Measurements from ENCODE around the gene FAM199X.

DNA sequence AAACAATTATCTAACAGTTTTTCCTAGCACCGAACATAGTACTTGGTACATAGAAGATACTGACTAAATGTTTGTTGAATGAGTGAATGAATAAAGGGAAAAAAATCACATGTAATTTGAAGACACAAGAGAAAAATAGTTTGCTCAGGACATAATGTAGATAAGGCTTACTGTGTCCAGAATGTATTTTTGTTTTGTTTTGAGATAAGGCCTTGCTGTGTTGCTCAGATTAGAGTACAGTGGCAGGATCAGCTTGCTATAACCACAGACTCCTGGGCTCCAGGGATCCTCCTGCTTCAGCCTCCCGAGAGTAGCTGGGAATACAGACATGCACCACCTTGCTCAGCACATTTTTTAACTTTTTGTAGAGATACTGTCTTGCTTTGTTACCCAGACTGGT, 6.5 kb downstream of the FAM199X start:
- TF ChIP-seq, protein P1, sequence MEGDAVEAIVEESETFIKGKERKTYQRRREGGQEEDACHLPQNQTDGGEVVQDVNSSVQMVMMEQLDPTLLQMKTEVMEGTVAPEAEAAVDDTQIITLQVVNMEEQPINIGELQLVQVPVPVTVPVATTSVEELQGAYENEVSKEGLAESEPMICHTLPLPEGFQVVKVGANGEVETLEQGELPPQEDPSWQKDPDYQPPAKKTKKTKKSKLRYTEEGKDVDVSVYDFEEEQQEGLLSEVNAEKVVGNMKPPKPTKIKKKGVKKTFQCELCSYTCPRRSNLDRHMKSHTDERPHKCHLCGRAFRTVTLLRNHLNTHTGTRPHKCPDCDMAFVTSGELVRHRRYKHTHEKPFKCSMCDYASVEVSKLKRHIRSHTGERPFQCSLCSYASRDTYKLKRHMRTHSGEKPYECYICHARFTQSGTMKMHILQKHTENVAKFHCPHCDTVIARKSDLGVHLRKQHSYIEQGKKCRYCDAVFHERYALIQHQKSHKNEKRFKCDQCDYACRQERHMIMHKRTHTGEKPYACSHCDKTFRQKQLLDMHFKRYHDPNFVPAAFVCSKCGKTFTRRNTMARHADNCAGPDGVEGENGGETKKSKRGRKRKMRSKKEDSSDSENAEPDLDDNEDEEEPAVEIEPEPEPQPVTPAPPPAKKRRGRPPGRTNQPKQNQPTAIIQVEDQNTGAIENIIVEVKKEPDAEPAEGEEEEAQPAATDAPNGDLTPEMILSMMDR (IDR thresholded peaks at IDR 0.05), result no peak
- no peak for TF ChIP-seq EP300 (IDR thresholded peaks at IDR 0.05)
- TF ChIP-seq POLR2A (IDR thresholded peaks at IDR 0.05), result no peak
